GM12878 (cell line): ENCODE measurements around the gene CRAMP1. TPM values are rescaled to one million over a fixed set of nuclear protein-coding genes. Genes with fewer than 3 reads are reported as not detected.

Experiments used
- ATAC-seq: fragments of 200-7000 bp; cut with Tn5 transposase; 3 replicates; pipeline ENCODE4 v1.9.1; 2020; ENCODE audit warnings: mild to moderate bottlenecking, moderate library complexity
- BruUV-seq: library from RNA; stranded (reverse); fragments of 400-500 nt; replicated peaks from 2 replicates; lab custom pipeline; 2021; lab: Mats Ljungman, UMichigan
- CTCF ChIA-PET: fragments of 300-600 bp; sonication (Branson Sonifier 250); formaldehyde crosslinking; extraction: SDS; loops from one replicate; lab custom pipeline; 2021; ENCODE audit warnings: inconsistent platforms; lab: Yijun Ruan, JAX
- POLR2A ChIA-PET: fragments of 350-600 bp; formaldehyde crosslinking; extraction: SDS; loops from one replicate; lab custom pipeline; 2021; ENCODE audit warnings: inconsistent platforms; lab: Charles Lee
- RAD21 ChIA-PET: fragments of 300-600 bp; sonication (Branson Sonifier 250); formaldehyde crosslinking; loops from one replicate; lab custom pipeline; 2023; ENCODE audit warnings: antibody characterized with exemption; ENCODE audit not compliant: unreplicated experiment; lab: Charles Lee
- SMC1A ChIA-PET: fragments of 300-600 bp; sonication (Branson Sonifier 250); formaldehyde crosslinking; loops from one replicate; lab custom pipeline; 2023; ENCODE audit not compliant: unreplicated experiment, uncharacterized antibody; lab: Charles Lee
- DNase-seq: peaks from one replicate; pipeline ENCODE4 v3.0.0-alpha.2; 2011; ENCODE audit warnings: low read depth, low spot score
- FAIRE-seq: peaks from 3 replicates; lab custom pipeline; 2011; peaks lifted over from hg19 to GRCh38; lab: Jason Lieb, UNC
- H2AFZ ChIP-seq: 2 replicates; pipeline ENCODE4 v1.6.0; 2011; ENCODE audit warnings: low read depth, low read length, control low read depth; ENCODE audit not compliant: control insufficient read depth
- H3K27ac ChIP-seq: 2 replicates; pipeline ENCODE4 v1.5.1; 2011; ENCODE audit warnings: control low read depth; ENCODE audit not compliant: control insufficient read depth, insufficient read depth
- H3K27me3 ChIP-seq, 2 experiments: replicated peaks in 1 of 2; 2 replicates each; pipeline versions ENCODE4 v1.6.0 to v1.6.1; 2011; ENCODE audit warnings: low read length in 1 of 2; ENCODE audit not compliant: control insufficient read depth in 2 of 2, insufficient read depth in 2 of 2
- H3K36me3 ChIP-seq, 2 experiments: 2 replicates each; pipeline ENCODE4 v1.5.1; 2011; ENCODE audit warnings: low read length in 1 of 2; ENCODE audit not compliant: control insufficient read depth in 2 of 2, insufficient read depth in 2 of 2
- H3K4me1 ChIP-seq: 2 replicates; pipeline ENCODE4 v1.6.1; 2011; ENCODE audit warnings: mild to moderate bottlenecking, low read length, moderate library complexity, mixed read lengths; ENCODE audit not compliant: control insufficient read depth, insufficient read depth
- H3K4me2 ChIP-seq: 2 replicates; pipeline ENCODE4 v1.6.0; 2011; ENCODE audit warnings: control low read depth; ENCODE audit not compliant: control insufficient read depth, insufficient read depth
- H3K4me3 ChIP-seq: fragments of 200-600 bp; sonication (generic); 2 replicates; pipeline ENCODE4 v1.5.1; 2016
- H3K79me2 ChIP-seq: 2 replicates; pipeline ENCODE4 v1.6.0; 2011; ENCODE audit warnings: low read length; ENCODE audit not compliant: control insufficient read depth, insufficient read depth
- H3K9ac ChIP-seq: 2 replicates; pipeline ENCODE4 v1.8.0; 2011; ENCODE audit warnings: low read length, control low read depth, mixed read lengths; ENCODE audit not compliant: control insufficient read depth, insufficient read depth
- H3K9me3 ChIP-seq: replicated peaks from 3 replicates; pipeline ENCODE4 v1.5.1; 2011; ENCODE audit warnings: mild to moderate bottlenecking, low read length; ENCODE audit not compliant: control insufficient read depth, insufficient read depth
- H4K20me1 ChIP-seq: 2 replicates; pipeline ENCODE4 v1.6.0; 2011; ENCODE audit not compliant: control insufficient read depth, insufficient read depth
- BMI1 ChIP-seq: fragments of 450-650 bp; IDR thresholded peaks from 2 replicates; pipeline ENCODE4 v1.6.1; 2016; ENCODE audit warnings: mild to moderate bottlenecking, moderate library complexity, borderline replicate concordance
- CBFB ChIP-seq: IDR thresholded peaks from 2 replicates; pipeline ENCODE4 v1.6.1; 2016; ENCODE audit warnings: antibody characterized with exemption, low read depth
- CHD1 ChIP-seq: IDR thresholded peaks from 2 replicates; pipeline ENCODE4 v1.6.1; 2012; ENCODE audit warnings: low read depth, low read length, improper control_type of control experiment
- CREB1 ChIP-seq: IDR thresholded peaks from 2 replicates; pipeline ENCODE4 v1.6.1; 2012; ENCODE audit warnings: low read depth, mild to moderate bottlenecking, inconsistent platforms
- DPF2 ChIP-seq: fragments of 450-650 bp; IDR thresholded peaks from 2 replicates; pipeline ENCODE4 v1.6.1; 2017; ENCODE audit warnings: mild to moderate bottlenecking
- EGR1 ChIP-seq, 2 experiments: IDR thresholded peaks; 1 replicate in 1 of 2; 2 replicates in 1 of 2; pipeline ENCODE4 v1.6.1; 2011 to 2012; ENCODE audit warnings: low read depth in 2 of 2, low read length in 2 of 2, borderline replicate concordance in 1 of 2, mild to moderate bottlenecking in 1 of 2, moderate library complexity in 1 of 2
- HCFC1 ChIP-seq: fragments of 150-350 bp; IDR thresholded peaks from 2 replicates; pipeline ENCODE4 v1.6.1; 2014; ENCODE audit warnings: low read length
- NKRF ChIP-seq: fragments of 450-650 bp; conservative IDR thresholded peaks from 2 replicates; pipeline ENCODE4 v1.6.1; 2017; ENCODE audit warnings: mild to moderate bottlenecking, moderate library complexity
- POU2F2 ChIP-seq: IDR thresholded peaks from 3 replicates; pipeline ENCODE4 v1.6.1; 2011; ENCODE audit warnings: low read depth, mild to moderate bottlenecking, low read length, borderline replicate concordance
- RBBP5 ChIP-seq: fragments of 200-600 bp; sonication (generic); conservative IDR thresholded peaks from 2 replicates; pipeline ENCODE4 v1.6.1; 2016
- SIX5 ChIP-seq: IDR thresholded peaks from 2 replicates; pipeline ENCODE4 v1.6.1; 2011; ENCODE audit warnings: mild to moderate bottlenecking, low read depth, low read length, moderate library complexity; ENCODE audit not compliant: severe bottlenecking
- SREBF2 ChIP-seq: IDR thresholded peaks from 2 replicates; pipeline ENCODE4 v1.6.1; 2012; ENCODE audit warnings: mild to moderate bottlenecking, low read length
- TARDBP ChIP-seq: IDR thresholded peaks from 2 replicates; pipeline ENCODE4 v1.6.1; 2016; ENCODE audit warnings: borderline replicate concordance
- YY1 ChIP-seq: IDR thresholded peaks from 2 replicates; pipeline ENCODE4 v1.6.1; 2011; ENCODE audit warnings: low read depth, mild to moderate bottlenecking, low read length
- WGBS: methylation state at CpG from one replicate; pipeline ENCODE4 v1.1.6; 2016; ENCODE audit warnings: low lambda C conversion rate; ENCODE audit not compliant: insufficient replicate concordance, insufficient coverage; ENCODE audit errors: missing lambda C conversion rate; 5-methylcytosine and 5-hydroxymethylcytosine counted together
- in situ Hi-C: fragments of 300-500 bp; cut with MboI; formaldehyde crosslinking; loops from 9 replicates; pipeline ENCODE4 v1.14.3; 2018; ENCODE audit warnings: mixed read lengths
- intact Hi-C: fragments of 100-400 bp; cut with micrococcal nuclease; formaldehyde crosslinking; loops from one replicate; pipeline ENCODE4 v1.14.2; 2022; ENCODE audit not compliant: unreplicated experiment
- polyA plus RNA-seq, 11 experiments: library from polyadenylated mRNA; depleted of rRNA in 4 of 11; unstranded in 6 of 11; stranded (reverse) in 5 of 11; fragments of >200 nt; fragmentation: Nextera tagmentation in 4 of 11; fragmentation: Illumina TruSeq in 1 of 11; extraction: Ambion mirVana in 4 of 11; extraction: Trizol in 1 of 11; gene quantifications; 1 replicate in 1 of 11; 2 replicates in 10 of 11; pipeline versions ENCODE4 v1.2.1 to v1.2.3, GENCODE V29; 2011 to 2016; ENCODE audit warnings: inconsistent platforms in 2 of 11, missing spikeins in 2 of 11, low read depth in 1 of 11
- total RNA-seq, 4 experiments: library from RNA; depleted of rRNA in 3 of 4; stranded (reverse); fragments of >200 nt in 3 of 4; fragmentation: Illumina TruSeq in 1 of 4; extraction: Trizol in 1 of 4; gene quantifications; 2 replicates each; pipeline versions ENCODE4 v1.2.1 to v1.2.3, GENCODE V29; 2013 to 2021

The CRAMP1 gene
- total and polyA plus RNA-seq, 10 of the 15 experiments (the other 5 are each of a cell fraction or from before 2014, with no cell fraction given) = 0.37 to 9.8 (median 3.9) TPM

DNA sequence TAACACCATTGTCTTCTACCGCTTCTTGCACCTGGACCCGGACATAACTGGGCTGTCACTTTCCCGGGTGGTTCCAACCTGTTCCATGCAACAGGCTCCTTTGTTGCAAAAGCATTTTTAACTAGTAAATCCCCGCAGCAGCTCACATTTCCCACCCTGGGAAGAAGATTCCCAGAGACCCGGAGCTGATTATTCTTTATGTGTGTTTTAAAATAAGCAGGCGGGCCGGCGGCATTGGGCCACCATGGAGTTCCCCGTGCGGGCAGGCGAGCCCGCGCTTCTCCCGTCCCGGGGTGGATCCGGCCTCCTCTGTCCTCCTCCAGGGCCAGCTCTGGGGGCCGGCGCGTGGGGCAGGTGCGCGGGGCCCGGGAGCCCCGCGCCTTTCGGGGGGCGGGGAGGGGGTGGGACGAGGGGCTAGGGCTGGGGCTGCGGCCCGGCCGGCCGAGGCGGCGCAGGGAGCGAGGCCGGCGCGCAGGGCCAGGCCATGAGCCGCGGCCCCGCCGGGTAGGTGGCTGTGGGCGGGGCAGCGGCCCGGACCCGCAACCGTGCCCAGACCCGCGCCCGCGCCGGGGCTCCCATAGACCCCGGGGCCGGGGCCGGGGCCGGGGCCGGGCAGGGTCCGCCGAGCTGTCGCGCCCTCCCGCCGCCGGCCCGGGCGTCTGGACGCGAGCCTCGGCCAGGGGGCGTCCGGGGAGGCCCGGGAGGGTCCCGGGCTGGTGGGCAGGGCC is 1.7 kb downstream of the CRAMP1 start:
- H3K4me2 ChIP-seq = peak overlapping the region; percentile 67
- in situ Hi-C loops (no loop called here), intact Hi-C loops (loop anchor here (5.0 kb wide), 2 partner anchors 63 to 192 kb away; partner anchors contain the start of genes JPT2 and UQCC4)
- no peak overlapping the region for H2AFZ ChIP-seq
- SMC1A ChIA-PET = no interaction called here
- DNase-seq (no peak), ATAC-seq (no peak), FAIRE-seq (no peak)
- POLR2A ChIA-PET = no interaction called here
- H3K9me3 ChIP-seq = no peaks in the 10 kb centered on the region
- H3K4me1 ChIP-seq = peaks cover 20% of the 10 kb centered on the region
- RAD21 ChIA-PET = no interaction called here
- no TSS peak for BruUV-seq
- H4K20me1 ChIP-seq = no peaks in the 10 kb centered on the region; the same call in 1 of the 2 replicates
- TF ChIP-seq EGR1 (IDR thresholded peaks at IDR 0.05; ENCODE audit: borderline replicate concordance in 1 of 2, low read depth in 2 of 2, low read length in 2 of 2) (0 out of 3 replicates have a peak, but pooled peaks of 1 of the 2 experiments have one; percentile 5), HCFC1 (no peak)
- H3K9ac ChIP-seq = peak overlapping the region; percentile 72
- H3K27ac ChIP-seq = no peak overlapping the region
- H3K36me3 ChIP-seq = peaks cover 2 to 5% of the 10 kb centered on the region in 2 experiments; a peak in 2 of 4 replicates
- peaks cover 0 to 4% of the 10 kb centered on the region in 2 experiments; a peak in 1 of 4 replicates for H3K27me3 ChIP-seq
- CTCF ChIA-PET = interaction anchor here (0.6 kb wide), 1 partner anchor 1394 kb away, joined by 3 read pairs; no protein-coding TSS in a partner anchor
- WGBS = under 1% methylated on average over 48 of the region's 72 CpGs
- H3K79me2 ChIP-seq = peaks cover 6% of the 10 kb centered on the region
- peak overlapping the region; percentile 81 for H3K4me3 ChIP-seq

GRCh38 chr16:1614456-1615102 is 2.4 kb downstream of the CRAMP1 start:
- Histone ChIP-seq H4K20me1 (no peaks in the 10 kb centered on the region; the same call in 1 of the 2 replicates), H3K9me3 (no peaks in the 10 kb centered on the region), H3K4me1 (peaks cover 20% of the 10 kb centered on the region), H2AFZ (peak overlapping the region; percentile 53), H3K79me2 (peaks cover 6% of the 10 kb centered on the region), H3K36me3 (peaks cover 3 to 5% of the 10 kb centered on the region in 2 experiments; a peak in 2 of 4 replicates), H3K9ac (peak overlapping the region; percentile 70), H3K27me3 (peaks cover 0 to 4% of the 10 kb centered on the region in 2 experiments; a peak in 1 of 4 replicates), H3K4me2 (peak overlapping the region; percentile 82), H3K27ac (no peak overlapping the region), H3K4me3 (peak overlapping the region; percentile 67)
- RAD21 ChIA-PET = interaction anchor here (0.6 kb wide), 1 partner anchor 164 kb away, joined by 3 read pairs; no protein-coding TSS in a partner anchor
- no peak for FAIRE-seq
- 4% methylated on average over 44 of the region's 80 CpGs for WGBS
- CTCF ChIA-PET = no interaction called here
- in situ Hi-C loops = no loop called here
- DNase-seq = no peak
- no peak for ATAC-seq
- SMC1A ChIA-PET = no interaction called here
- POLR2A ChIA-PET = no interaction called here
- intact Hi-C loops = loop anchor here (5.0 kb wide), 2 partner anchors 63 to 192 kb away; partner anchors contain the start of genes JPT2 and UQCC4
- no TSS peak for BruUV-seq
- TF ChIP-seq YY1 (peak; percentile 91), TARDBP (no peak), NKRF (0 out of 2 replicates have a peak, but pooled peaks have one; percentile 27), RBBP5 (no peak), SIX5 (no peak), CREB1 (peak; percentile 47; the same call in 1 of the 2 replicates), BMI1 (no peak), DPF2 (0 out of 2 replicates have a peak, but pooled peaks have one; percentile 34), SREBF2 (no peak), POU2F2 (no peak), CBFB (no peak), CHD1 (no peak)
